ENCODE measurements around the gene GRK7. TPM values are rescaled to one million over a fixed set of nuclear protein-coding genes. Genes with fewer than 3 reads are reported as not detected.
A peak's percentile ranks its signal among the peaks of the same experiment; 100 is the strongest.
"Not testable (repeated sequence)": the region's sequence is repeated elsewhere in the genome, so short reads cannot be mapped to it uniquely, and the experiment has no call there.

The GRK7 gene
- total RNA-seq, 1 experiment from 2014 or later = not detected

DNA sequence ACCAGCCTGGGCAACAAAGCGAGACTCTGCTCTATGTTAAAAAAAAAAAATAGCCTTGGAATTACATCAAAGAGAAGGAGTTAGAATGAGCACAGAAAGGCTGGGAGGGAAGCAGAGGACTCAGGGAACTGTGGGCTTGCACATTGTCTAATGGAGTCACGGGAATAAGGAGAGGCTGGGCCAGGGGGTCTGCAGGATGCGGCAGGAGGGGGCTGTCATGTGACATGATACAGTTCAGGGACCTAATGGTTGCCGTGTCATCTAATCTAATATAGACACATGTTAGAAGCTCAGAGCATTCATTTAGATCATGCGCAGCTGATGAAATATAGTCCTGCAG lies 32.5 kb downstream of the GRK7 start:
- Histone ChIP-seq H3K4me3 (ENCODE audit: insufficient read depth, low read depth, low read length) (no peak overlapping the region), H3K27me3 (ENCODE audit: control insufficient read depth, insufficient read depth, low read length) (peaks cover 10% of the 10 kb centered on the region), H3K36me3 (replicated peaks; ENCODE audit: control insufficient read depth, insufficient read depth, low read length) (no peaks in the 10 kb centered on the region)
- DNase-seq = no peak

DNA sequence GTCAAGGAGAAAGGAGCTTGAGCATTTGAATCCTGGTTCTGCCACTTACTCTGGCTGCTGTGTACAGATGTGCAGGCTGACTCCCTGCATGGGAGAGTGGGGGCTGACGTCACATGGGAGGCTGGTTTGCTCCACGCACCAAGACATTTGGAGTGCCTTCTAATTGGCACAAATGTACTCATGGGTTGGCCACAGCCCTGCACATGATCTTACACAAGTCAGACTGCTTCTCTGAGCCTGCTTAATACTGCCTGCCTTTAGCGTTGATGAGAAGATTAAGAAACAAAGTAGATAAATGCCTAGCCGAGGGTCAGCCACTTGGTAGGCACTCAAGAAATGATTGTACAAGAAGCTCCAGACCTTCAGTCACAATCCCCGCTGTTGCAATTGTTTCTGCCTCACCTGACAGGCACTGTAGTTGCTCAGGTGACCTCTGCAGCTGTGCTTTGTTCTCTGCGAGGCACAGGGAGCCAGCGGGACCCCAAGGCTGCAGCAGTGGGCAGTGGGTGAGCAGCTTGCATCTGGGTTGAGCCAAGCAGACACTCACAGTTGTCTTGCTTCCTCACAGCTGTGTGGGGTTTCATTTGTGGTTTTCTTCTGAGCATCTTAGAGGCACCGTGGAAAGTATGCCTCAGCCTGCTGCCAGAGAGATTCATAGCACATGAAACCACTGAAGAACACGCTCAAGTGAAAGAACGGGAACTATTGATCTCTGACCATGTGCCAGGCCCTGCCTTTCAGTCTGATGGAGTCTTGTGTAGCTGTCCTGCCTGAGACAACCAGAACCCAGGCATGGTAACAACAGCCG lies 33.1 kb downstream of the GRK7 start:
- no peak for DNase-seq
- H3K27me3 ChIP-seq (ENCODE audit: control insufficient read depth, insufficient read depth, low read length) = peaks cover 10% of the 10 kb centered on the region
- no peaks in the 10 kb centered on the region for H3K36me3 ChIP-seq (replicated peaks; ENCODE audit: control insufficient read depth, insufficient read depth, low read length)
- H3K4me3 ChIP-seq (ENCODE audit: insufficient read depth, low read depth, low read length) = no peak overlapping the region

DNA sequence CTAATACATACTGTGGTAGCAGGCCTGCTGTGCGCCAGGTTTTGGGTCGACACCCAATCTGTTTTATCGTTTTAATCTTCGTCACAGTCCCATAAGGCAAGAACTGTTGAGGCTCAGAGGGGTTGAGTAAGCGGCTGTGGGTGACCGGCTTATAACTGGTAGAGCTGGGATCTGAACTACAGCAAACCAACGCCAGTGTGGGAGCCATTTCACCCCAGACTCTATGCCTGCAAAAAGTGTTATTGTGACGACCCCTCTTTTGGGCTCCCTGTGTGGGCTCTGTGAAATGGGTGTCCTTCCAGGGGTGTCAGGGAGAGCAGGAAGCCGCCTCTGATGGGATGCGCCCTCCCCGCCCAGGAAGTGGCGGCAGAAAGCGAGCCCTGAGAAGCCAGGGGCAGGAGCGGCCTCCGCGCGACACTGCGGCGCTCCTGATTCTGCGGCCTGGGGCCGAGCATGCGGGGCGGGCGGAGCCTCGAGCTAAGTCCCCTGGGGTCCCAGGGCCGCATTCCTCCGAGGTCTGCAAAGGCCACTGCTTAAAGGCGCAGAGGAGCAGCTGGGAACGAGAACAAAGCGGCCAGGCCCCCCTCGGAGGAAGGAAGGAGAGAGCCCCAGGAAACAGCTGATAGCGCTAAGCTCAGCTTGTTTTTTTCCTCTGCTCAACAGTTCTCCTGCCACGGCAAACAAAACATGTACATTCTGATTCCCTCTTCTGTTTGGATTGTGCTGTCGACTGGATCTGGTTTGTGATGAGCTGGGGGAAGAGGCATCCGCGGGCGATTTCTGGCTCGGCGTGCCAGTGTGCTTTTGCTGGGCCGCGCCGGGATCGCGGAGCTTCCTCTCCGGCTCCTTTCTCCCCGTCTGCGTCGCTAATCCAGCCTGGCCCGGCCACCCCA lies 33.9 kb downstream of the GRK7 start:
- peak; percentile 93 for DNase-seq
- no peaks in the 10 kb centered on the region for H3K36me3 ChIP-seq (replicated peaks; ENCODE audit: control insufficient read depth, insufficient read depth, low read length)
- H3K27me3 ChIP-seq (ENCODE audit: control insufficient read depth, insufficient read depth, low read length) = peaks cover 10% of the 10 kb centered on the region
- H3K4me3 ChIP-seq (ENCODE audit: insufficient read depth, low read depth, low read length) = peak overlapping the region; percentile 36

DNA sequence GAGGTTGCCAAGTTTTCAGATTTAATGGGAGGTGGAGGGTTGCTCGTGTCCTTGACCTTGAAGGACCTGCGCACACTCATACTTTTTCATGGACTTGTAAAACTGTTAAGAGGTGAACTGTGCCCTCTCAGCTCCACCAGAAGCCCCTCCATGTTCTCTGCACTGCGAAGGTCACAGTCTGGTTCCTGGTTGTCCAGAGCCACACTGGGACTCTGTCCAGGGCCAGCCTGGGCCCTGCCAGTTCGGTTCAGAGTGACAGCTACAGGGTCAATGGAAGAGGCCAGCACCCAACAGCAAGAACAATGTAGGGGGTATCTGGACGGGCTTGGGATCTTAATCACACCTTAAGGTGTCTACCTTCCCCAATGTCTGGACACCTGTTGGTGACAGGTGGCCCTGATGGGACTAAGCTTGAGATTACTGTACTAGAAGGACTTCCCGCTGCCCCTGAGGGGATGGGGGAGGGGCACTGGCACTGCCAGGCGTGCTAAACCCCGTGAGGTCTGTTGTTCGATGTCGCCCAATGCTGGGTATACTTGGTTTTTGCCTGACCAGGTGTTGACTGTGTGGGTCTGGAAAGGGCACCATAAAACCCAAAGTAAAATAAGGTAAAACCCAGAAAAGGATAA lies 34.7 kb downstream of the GRK7 start:
- DNase-seq = no peak
- Histone ChIP-seq H3K27me3 (ENCODE audit: control insufficient read depth, insufficient read depth, low read length) (peaks cover 10% of the 10 kb centered on the region), H3K4me3 (ENCODE audit: insufficient read depth, low read depth, low read length) (peak overlapping the region; percentile 36; the same call in 1 of the 2 replicates), H3K36me3 (replicated peaks; ENCODE audit: control insufficient read depth, insufficient read depth, low read length) (no peaks in the 10 kb centered on the region)

DNA sequence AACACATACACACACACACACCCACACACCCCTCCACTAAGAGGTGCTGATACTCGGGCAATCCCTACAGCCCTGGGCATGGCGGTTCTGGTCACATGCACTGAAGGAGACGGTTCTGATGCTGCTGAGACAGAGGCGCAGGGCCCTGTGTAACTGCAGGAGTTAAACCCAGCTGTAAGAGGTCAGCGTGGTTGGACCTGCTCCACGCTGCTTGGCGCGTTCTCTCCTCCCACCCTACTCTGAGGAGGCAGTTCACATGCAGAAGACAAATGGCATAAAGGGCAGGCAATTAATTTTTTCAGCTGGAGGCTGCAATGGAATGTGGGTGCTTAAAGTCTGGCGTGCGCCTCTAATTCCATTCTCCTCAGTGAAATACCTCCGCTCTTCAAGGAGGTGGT lies 35.2 kb downstream of the GRK7 start:
- no peak for DNase-seq
- peaks cover 10% of the 10 kb centered on the region for H3K27me3 ChIP-seq (ENCODE audit: control insufficient read depth, insufficient read depth, low read length)
- H3K36me3 ChIP-seq (replicated peaks; ENCODE audit: control insufficient read depth, insufficient read depth, low read length) = no peaks in the 10 kb centered on the region
- no peak overlapping the region for H3K4me3 ChIP-seq (ENCODE audit: insufficient read depth, low read depth, low read length)

DNA sequence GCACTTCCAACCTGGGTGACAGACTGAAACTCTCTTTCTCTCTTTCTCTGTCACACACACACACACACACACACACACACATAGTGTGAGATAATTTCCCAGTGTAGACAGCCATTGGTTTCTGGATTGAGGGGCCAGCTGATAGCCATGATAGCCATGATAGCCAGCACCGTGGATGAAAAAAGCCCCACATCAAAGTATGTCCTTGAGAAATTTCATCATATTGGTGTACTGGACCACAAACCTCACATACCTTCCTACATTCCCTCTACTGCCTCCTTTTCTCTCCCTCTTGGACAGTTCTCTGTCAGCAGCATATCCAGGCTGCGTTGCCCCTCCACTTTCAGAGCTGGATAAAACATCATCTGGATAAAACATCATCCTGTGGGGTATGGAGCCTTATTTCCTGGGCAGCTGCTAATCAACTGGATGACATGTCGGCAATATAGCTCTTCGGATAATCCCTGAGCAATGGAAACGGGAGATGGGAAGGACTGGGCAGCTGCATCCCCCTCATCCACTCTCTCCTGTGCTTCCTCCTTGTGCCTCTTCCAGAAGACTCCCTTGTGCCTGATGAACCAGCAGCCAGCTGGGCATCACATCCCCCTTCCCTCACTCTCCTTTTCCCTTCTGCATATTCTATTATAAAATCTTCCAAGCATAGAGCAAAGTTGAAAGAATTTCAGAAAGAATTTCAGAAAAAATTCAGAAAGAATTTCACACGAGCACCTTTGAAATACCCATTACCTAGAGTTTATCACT lies 39.3 kb downstream of the GRK7 start:
- Histone ChIP-seq H3K27me3 (ENCODE audit: control insufficient read depth, insufficient read depth, low read length) (peaks cover 5% of the 10 kb centered on the region), H3K36me3 (replicated peaks; ENCODE audit: control insufficient read depth, insufficient read depth, low read length) (no peaks in the 10 kb centered on the region), H3K4me3 (ENCODE audit: insufficient read depth, low read depth, low read length) (no peak overlapping the region)
- no peak for DNase-seq

DNA sequence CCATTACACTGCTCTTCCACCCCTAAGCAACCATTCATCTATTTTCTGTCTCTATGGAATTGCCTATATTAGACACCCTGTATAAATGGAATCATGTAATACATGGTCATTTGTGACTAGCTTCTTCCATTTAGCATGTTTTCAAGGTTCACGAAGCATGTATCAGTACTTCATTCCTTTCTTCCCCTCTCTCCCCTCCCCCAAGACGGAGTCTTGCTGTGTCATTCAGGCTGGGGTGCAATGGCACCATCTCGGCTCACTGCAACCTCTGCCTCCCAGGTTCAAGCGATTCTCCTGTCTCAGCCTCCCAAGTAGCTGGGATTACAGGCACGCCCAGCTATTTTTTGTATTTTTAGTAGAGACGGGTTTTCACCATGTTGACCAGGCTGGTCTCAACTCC lies 40.3 kb downstream of the GRK7 start:
- not testable (repeated sequence) for DNase-seq; H3K4me3 ChIP-seq (ENCODE audit: insufficient read depth, low read depth, low read length); H3K27me3 ChIP-seq (ENCODE audit: control insufficient read depth, insufficient read depth, low read length); H3K36me3 ChIP-seq (replicated peaks; ENCODE audit: control insufficient read depth, insufficient read depth, low read length)

DNA sequence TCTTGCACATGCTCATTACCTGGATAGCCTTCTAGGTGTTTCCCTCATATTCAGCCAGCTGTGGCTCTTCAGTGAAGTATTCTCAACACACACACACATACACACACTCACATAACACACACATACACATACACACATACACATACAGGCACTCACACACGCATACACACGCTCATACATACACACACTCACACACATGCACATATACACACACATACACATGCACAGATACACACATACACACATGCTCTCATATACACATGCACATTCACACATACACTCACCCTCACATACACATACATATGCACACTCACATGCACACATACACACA lies 41.2 kb downstream of the GRK7 start:
- Histone ChIP-seq H3K27me3 (ENCODE audit: control insufficient read depth, insufficient read depth, low read length) (no peaks in the 10 kb centered on the region), H3K36me3 (replicated peaks; ENCODE audit: control insufficient read depth, insufficient read depth, low read length) (no peaks in the 10 kb centered on the region), H3K4me3 (ENCODE audit: insufficient read depth, low read depth, low read length) (no peak overlapping the region)
- no peak for DNase-seq

DNA sequence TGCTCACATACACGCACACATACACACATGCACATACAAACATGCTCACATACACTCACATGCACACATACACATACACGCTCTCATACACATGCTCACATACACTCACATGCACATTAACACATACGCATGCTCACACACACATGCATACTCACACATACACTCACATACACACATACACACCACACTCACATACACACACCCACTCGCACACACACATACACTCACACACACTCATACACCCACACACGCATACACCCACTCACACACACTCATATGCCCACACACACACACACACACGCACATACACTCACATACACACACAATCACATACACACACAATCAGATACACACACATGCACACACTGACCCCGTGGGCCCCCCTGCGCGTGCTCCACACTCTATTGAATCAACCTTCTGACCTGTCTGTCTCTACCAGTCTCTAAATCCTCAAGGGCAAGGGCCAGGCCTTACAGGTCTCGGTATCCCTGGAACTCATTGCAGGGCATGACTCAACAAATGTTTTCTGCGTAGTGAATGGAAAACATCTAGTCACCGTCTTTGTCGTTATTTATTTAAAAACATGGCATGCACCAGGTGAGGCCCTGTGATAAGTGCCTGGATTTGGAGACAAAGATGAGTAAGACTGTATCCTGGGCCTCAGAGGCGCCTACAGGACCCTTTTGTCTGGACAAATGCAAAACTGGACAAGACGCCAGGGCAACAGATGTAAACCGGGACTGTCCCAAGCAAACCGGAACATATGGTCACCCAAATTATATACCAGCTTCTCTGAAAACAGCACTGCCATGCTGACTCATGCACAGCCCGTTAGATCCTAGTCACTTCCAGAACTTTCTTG lies 41.8 kb downstream of the GRK7 start:
- Histone ChIP-seq H3K36me3 (replicated peaks; ENCODE audit: control insufficient read depth, insufficient read depth, low read length) (no peaks in the 10 kb centered on the region), H3K27me3 (ENCODE audit: control insufficient read depth, insufficient read depth, low read length) (no peaks in the 10 kb centered on the region), H3K4me3 (ENCODE audit: insufficient read depth, low read depth, low read length) (no peak overlapping the region)
- no peak for DNase-seq

DNA sequence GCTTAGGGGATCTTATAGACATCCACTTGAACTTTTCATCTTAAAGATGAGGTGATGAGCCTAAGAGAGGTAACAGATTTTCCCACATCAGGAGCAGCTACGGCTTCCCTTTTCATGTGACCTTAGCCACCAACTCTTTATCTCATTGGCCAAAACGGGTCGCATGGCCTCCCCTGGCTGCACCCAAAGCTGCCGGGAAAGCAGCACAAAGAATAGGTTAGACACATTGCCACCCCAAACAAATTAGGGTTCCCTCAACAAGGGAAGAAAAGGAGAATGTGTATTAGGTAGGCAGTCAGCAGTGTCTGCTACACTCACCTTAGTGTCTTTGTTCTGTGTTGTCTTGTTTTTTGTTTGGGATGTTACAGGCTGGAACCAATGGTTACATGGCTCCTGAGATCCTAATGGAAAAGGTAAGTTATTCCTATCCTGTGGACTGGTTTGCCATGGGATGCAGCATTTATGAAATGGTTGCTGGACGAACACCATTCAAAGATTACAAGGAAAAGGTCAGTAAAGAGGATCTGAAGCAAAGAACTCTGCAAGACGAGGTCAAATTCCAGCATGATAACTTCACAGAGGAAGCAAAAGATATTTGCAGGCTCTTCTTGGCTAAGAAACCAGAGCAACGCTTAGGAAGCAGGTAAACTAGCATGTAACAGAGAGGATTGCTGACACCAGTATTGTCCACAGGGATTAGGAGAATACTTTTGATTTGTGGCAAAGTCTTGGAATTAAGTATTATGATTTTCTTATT lies 44.2 kb downstream of the GRK7 start:
- no peak overlapping the region for H3K4me3 ChIP-seq (ENCODE audit: insufficient read depth, low read depth, low read length)
- no peaks in the 10 kb centered on the region for H3K36me3 ChIP-seq (replicated peaks; ENCODE audit: control insufficient read depth, insufficient read depth, low read length)
- no peaks in the 10 kb centered on the region for H3K27me3 ChIP-seq (ENCODE audit: control insufficient read depth, insufficient read depth, low read length)
- no peak for DNase-seq

DNA sequence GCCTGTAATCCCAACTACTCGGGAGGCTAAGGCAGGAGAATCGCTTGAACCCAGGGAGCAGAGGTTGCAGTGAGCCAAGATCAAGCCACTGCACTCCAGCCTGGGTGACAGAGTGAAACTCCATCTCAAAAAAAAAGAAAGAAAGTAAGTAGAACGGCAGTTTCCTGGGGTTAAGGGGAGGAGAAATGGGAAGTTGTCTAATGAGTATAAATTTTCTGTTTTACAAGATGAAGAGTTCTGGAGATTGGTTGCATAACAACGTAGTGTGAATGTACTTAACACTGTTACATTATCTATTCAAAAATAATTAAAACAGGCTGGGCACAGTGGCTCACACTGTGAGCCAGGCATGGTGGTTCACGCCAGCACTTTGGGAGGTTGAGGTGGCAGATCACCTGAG lies 45.4 kb downstream of the GRK7 start:
- Histone ChIP-seq H3K4me3 (ENCODE audit: insufficient read depth, low read depth, low read length) (no peak overlapping the region), H3K27me3 (ENCODE audit: control insufficient read depth, insufficient read depth, low read length) (no peaks in the 10 kb centered on the region), H3K36me3 (replicated peaks; ENCODE audit: control insufficient read depth, insufficient read depth, low read length) (no peaks in the 10 kb centered on the region)
- DNase-seq = no peak

DNA sequence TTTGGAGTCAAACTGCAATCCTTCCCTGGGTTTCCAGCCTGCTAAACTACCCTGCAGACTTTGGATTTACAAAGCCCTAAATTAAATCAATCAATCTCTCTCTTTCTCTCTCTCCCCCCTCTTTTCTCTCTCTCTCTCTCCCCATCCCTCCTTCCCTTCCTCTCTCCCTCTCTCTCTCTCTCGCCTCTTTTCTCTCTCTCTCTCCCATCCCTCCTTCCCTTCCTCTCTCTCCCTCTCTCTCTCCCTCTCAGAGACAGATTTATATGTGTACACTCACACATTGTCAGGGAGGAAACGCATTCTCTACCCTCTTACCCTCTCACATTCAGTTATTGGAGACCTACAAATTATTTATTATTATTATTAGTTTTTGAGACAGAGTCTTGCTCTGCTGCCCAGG lies 47.0 kb downstream of the GRK7 start:
- DNase-seq = no peak
- H3K4me3 ChIP-seq (ENCODE audit: insufficient read depth, low read depth, low read length) = no peak overlapping the region
- no peaks in the 10 kb centered on the region for H3K27me3 ChIP-seq (ENCODE audit: control insufficient read depth, insufficient read depth, low read length)
- no peaks in the 10 kb centered on the region for H3K36me3 ChIP-seq (replicated peaks; ENCODE audit: control insufficient read depth, insufficient read depth, low read length)

DNA sequence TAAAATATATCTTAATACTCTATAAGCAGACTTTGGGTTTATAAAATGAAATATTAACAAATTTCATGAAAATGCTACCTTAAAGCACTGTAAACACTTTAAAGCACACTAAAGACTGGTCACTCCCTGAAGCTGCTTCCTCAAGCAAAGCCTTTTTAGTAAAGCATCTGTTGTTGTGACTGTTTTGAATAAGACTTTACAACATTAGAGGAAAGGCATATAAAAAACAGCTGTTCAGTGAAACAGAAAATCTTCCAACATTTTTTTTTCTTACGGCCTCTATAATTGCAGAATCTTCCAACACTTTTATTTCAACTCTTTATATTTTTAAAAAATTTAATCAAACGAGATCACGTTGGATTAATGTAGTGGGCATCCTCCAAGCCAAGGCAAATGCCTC lies 48.1 kb downstream of the GRK7 start:
- no peak for DNase-seq
- no peaks in the 10 kb centered on the region for H3K36me3 ChIP-seq (replicated peaks; ENCODE audit: control insufficient read depth, insufficient read depth, low read length)
- H3K4me3 ChIP-seq (ENCODE audit: insufficient read depth, low read depth, low read length) = no peak overlapping the region
- H3K27me3 ChIP-seq (ENCODE audit: control insufficient read depth, insufficient read depth, low read length) = no peaks in the 10 kb centered on the region

All from H7 (cell line).